ENCODE results near the gene HNRNPAB. TPM values are rescaled to one million over a fixed set of nuclear protein-coding genes. Genes with fewer than 3 reads are reported as not detected.

HNRNPAB gene
- total and polyA plus RNA-seq, 12 donors: 40.7 to 265 (median 117) TPM

GRCh38 chr5:178232920-178233429 lies 28.6 kb downstream of the HNRNPAB start:
- intact Hi-C loops (cut with DNase I): no loop called here
- peaks cover 0 to 23% of the 10 kb centered on the region in 2 donors for H3K36me3 ChIP-seq (replicated peaks in 1 of 2)
- H3K27ac ChIP-seq: peak overlapping the region; percentile 75 to 95 (median 92)
- peak overlapping the region in 2 of 4 donors; percentile 64 to 79 for H3K4me3 ChIP-seq
- WGBS, 4 donors: 66 to 82% (median 70%) methylated on average over 8 to 11 of the region's 11 CpGs
- H3K4me1 ChIP-seq (replicated peaks in 1 of 2): peaks cover 25 to 54% of the 10 kb centered on the region in 2 donors
- no peaks in the 10 kb centered on the region for H3K27me3 ChIP-seq
- peak in 1 of 7 donors; percentile 53 for DNase-seq
- H3K9me3 ChIP-seq (replicated peaks in 1 of 3): no peaks in the 10 kb centered on the region
- TF ChIP-seq CTCF (IDR thresholded peaks at IDR 0.05): no peak
- TF ChIP-seq POLR2A (IDR thresholded peaks at IDR 0.05): no peak

GRCh38 chr5:178234121-178234749 lies 29.9 kb downstream of the HNRNPAB start:
- Histone ChIP-seq H3K27ac (peak overlapping the region in 1 of 5 donors; percentile 32), H3K27me3 (no peaks in the 10 kb centered on the region), H3K4me1 (replicated peaks in 1 of 2) (peaks cover 25 to 64% of the 10 kb centered on the region in 2 donors), H3K36me3 (replicated peaks in 1 of 2) (peaks cover 0 to 11% of the 10 kb centered on the region in 2 donors), H3K9me3 (replicated peaks in 1 of 3) (no peaks in the 10 kb centered on the region), H3K4me3 (no peak overlapping the region)
- intact Hi-C loops (cut with DNase I): no loop called here
- 80 to 90% (median 89%) methylated on average over 6 to 7 of the region's 7 CpGs for WGBS, 4 donors
- no peak for TF ChIP-seq POLR2A (IDR thresholded peaks at IDR 0.05)
- TF ChIP-seq CTCF (IDR thresholded peaks at IDR 0.05): no peak
- DNase-seq: peak in 1 of 7 donors; percentile 55

DNA sequence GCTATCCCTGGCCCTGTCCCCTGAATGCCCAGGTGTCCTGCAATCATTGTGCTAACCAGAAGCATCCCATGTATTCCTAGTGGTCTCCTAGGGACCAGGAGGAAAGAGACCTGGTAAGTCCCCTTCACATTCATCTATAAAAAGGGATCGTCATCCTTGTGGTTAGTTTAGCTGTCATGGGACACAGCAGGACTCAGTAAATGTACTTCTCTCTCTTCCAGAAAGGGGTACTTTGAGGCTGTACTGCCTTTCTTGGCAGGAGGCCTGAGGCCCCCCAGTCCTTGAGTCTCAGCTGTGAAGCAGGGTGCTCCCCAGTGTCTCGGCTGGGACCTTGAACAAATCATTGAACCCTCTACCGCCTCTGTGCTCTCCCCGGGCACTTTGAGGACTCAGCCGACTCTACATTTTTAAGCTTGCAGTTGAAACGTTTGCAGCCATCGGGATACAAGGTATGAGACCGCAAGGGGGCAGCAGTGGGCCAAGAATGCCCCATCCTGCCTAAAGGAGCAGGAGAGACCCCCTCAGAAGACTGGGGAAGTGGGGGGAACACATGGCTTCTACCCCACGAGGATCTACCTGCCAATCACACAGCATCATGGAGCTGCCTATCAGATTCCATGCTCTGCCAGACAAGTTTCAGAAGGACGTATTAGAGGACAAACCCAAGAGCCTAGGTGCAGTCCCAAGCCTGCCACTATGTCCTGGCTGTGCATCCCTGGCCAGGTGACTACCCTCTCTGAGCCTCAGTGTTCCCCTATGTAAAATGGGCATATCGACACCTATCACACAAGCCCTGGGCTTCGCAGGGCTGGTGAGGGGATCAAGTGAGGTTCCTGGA lies 30.6 kb downstream of the HNRNPAB start:
- H3K9me3 ChIP-seq (replicated peaks in 1 of 3): no peaks in the 10 kb centered on the region
- peak overlapping the region in 2 of 5 donors; percentile 18 to 32 for H3K27ac ChIP-seq
- H3K27me3 ChIP-seq: no peaks in the 10 kb centered on the region
- TF ChIP-seq POLR2A (IDR thresholded peaks at IDR 0.05) (no peak), CTCF (IDR thresholded peaks at IDR 0.05) (peak; percentile 33 to 67 (median 58))
- intact Hi-C loops (cut with DNase I): no loop called here
- WGBS, 4 donors: 26 to 47% (median 30%) methylated on average over 5 to 12 of the region's 12 CpGs
- H3K36me3 ChIP-seq (replicated peaks in 1 of 2): peaks cover 0 to 3% of the 10 kb centered on the region in 2 donors
- peaks cover 25 to 66% of the 10 kb centered on the region in 2 donors for H3K4me1 ChIP-seq (replicated peaks in 1 of 2)
- H3K4me3 ChIP-seq: no peak overlapping the region
- peak; percentile 63 to 86 (median 71) for DNase-seq

DNA sequence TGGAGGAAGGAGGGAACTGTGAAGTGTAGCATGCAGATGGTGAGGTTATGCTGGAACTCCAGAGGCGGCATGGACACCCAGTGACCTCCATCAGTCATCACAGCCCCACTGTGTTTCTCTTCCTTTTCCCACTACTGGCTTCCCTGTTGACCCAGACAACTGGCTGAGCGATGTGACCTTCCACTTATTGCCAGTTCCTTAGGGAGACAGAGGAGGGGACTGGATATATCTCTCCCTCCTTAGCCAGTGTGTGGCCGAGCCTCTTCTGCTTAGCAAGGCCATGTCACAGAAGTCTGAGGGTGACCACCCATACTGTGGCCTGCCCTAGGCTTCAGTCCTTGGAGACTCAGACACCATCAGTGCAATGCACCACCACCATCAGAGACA lies 31.2 kb downstream of the HNRNPAB start:
- 56 to 73% (median 70%) methylated on average over 3 of the region's 3 CpGs for WGBS, 4 donors
- TF ChIP-seq CTCF (IDR thresholded peaks at IDR 0.05): no peak
- no peak for TF ChIP-seq POLR2A (IDR thresholded peaks at IDR 0.05)

More for the DNA sequence above, 31.2 kb downstream of the HNRNPAB start:
- no peak for DNase-seq
- Histone ChIP-seq H3K36me3 (replicated peaks in 1 of 2) (no peaks in the 10 kb centered on the region), H3K27ac (no peak overlapping the region), H3K4me3 (no peak overlapping the region), H3K27me3 (no peaks in the 10 kb centered on the region), H3K4me1 (replicated peaks in 1 of 2) (peaks cover 20 to 66% of the 10 kb centered on the region in 2 donors), H3K9me3 (replicated peaks in 1 of 3) (no peaks in the 10 kb centered on the region)
- intact Hi-C loops (cut with DNase I): no loop called here
